NK-92 treated with Interleukin-12 subunit alpha and Interleukin-12 subunit beta, amount 100 ng/mL, for 24 hours (cell line): ENCODE results near the gene UMAD1.

Source experiments
- DNase-seq: peaks from one replicate; lab custom pipeline; 2025; lab: John Stamatoyannopoulos, UW

Gene UMAD1

DNA sequence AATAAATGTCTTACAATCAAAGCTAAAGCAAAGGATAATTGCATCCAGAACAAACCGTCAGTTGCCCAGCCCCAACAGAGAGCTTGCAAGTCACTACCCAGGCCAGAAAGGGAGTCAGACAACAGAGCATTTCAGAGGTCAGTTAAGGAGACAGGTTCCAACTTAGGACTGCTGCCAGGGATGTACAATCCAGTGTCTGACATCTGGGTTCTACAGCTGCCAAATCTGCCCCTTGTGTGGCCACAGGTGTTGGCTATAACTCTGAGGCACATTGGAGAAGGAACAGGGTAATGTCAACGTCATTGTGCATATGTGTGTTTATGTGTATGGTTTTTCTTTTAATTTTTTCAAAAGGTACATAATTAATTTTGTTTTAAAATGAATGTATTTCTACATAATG is 242.8 kb downstream of the UMAD1 start:
- no peak for DNase-seq

DNA sequence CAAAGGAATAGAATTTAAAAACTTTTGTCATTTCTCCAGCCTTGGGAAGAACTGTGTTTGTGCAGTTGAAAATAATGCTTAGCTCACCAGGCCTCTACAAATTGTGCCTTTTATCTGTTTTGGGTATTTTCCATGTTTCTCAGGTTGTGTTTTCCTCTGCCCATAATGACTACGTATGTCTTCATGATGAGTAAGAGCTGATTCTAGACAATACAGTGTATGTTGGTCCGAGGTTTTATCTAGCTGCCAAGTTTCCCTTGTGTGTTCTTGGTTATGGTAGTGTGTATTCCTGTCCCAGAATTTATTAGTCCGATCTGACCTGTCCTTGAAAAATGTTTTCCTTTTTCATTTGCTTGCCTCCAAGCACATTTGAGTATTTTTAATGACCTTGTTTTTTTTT is 244.3 kb downstream of the UMAD1 start:
- DNase-seq, result no peak

DNA sequence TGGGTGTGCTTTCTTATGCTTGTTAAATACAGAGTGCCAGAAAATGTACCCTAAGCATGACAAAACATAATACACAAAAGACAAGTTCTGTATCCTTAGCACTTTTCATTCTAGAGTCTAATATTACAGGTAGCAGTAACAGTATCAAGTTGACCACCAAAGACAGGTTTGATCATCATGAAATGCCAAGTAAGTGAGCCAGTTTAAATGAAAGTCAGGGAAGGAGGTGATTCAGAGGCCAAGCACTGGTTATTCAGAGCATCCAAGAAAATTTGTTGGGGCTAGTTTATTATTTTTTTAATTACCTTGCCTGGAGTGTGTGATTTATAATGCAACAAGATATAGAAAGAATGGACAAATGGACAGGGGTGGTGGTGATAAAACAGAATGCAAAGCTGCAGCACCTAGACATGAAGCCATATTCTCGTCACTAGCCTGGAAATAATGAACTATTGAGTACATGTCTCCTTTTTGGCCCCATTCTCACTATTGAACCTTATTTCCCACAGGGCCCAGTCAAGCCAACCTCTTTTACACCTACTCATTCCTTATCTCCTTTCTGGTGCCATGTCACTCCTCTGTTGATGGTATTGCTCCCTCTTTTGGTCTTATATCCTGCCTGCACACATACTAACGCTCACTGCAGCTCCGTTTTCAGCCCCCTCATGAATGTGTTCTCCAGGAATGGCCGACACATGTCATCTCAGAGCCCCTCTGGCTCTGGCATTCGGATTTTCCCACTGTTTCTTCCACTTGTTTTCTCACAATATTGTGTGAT is 249.4 kb downstream of the UMAD1 start:
- no peak for DNase-seq

DNA sequence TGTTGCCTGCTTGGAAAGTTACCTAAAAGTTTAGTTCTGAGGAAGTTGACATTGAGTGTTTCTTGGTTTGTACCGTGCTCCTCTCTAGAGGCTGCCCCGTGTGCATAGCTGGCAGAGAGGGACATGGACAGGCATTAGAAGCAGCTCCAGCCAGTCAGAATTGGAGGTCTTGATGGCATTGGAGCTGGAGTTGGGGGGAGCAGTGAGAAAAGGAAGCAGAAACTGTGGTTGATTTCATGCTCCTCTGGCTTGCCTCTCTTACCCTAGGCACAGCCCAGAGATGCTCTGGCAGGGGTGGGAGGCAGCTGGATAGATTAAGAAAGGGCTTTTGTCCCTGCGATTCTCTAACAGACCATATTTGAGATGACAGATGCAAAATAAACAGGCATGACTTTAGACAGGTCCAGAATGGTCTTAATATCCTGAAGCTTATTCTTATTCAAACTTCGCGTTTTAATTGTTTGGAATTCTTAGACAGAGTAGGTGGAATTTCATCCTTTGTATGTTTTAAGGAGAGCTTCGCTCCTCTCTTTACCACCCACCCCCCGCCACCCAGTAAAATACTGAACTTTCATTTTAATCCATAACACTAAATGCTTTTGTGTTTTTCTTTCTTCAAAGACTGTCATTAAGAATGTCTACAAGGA is 254.6 kb downstream of the UMAD1 start:
- no peak for DNase-seq

DNA sequence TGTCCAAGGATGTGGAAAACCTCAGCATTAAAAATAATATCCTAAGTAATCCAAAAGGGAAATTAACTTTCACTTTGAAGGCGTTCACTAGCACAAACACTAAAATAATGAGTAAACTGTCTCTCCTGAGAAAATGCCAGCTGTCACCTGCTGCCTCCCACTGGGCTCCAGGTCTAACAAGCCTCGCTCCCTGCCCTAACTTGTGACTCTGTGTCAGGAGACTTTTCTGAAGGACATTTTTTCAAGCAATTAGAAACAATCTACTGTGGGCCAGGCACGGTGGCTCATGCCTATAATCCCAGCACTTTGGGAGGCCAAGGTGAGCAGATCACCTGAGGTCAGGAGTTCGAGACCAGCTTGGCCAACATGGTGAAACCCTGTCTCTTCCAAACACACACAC is 255.2 kb downstream of the UMAD1 start:
- DNase-seq, result no peak

DNA sequence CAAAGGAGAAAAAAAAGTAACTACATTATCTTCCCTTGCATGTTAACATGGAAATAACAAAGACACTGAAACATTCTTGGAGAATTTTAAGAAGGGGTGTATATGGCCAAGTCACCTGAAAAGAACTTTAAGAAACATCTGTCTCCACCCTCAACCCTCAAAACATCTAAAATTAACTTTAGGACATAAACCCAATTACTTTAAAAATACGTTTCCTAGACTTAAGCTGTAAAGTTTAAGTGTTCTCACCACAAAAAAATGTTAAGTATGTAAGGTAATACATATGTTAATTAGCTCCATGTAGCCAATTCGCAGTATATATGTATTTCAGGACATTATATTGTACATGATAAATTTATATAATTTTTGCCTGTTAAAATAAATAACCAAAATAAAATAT is 257.0 kb downstream of the UMAD1 start:
- no peak for DNase-seq

DNA sequence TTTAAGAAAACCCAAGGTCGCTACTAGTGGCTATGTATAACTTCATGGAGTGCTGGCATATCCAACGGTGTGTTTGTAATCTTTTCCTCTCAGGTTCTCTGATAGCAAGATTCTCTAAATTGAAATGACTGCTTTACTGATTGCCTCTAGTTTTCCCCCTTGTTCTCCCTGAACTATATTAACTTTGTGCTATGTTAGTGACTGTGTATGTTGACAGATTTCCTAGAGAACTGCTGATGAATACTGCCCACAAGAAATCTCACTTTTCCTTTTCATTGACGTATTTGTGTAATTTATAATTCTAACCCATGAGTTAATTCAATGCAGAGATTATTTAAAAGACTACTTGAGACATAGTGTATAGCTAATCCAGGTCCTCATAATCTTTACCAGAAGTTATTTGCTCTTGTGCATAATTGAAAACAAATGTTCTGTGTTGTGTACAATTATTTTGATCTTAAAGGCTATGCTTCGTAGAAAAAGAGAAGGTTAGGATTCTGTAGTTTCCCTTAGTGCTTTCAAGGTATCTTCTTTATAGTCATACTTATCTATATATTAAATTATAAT is 257.5 kb downstream of the UMAD1 start:
- no peak for DNase-seq

DNA sequence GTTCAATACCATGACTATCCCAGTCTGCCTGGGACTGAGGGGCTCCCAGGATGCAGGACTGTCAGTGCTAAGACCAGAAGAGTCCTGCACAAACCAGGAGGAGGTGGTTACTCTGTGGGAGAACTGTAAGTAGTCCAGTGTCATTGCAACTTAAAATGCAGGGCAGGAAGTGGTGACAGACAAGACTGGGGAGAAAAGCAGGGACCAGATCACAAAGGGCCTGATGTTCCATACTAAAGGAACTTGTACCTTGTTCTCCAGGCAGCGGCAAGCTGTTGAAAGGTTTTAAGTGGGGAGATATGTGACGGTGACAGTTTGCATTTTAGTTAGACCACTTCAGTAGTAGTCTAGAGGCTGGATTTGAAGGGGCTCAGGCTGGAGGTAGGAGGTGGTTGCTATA is 262.3 kb downstream of the UMAD1 start:
- DNase-seq, result no peak

DNA sequence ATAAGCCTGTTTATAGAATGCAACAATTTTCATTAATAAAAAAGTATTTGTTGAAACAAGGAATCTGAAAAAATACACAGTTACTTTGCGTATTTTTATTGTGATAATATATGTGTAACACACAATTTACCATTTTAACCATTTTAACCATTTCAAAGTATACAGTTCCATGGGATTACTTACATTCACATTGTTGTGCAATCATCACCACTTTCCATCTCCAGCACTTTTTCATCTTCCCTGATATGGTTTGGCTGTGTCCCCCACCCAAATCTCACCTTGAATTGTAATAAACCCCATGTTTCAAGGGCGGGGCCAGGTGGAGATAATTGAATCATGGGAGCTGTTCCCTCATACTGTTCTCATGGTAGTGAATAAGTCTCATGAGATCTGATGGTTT is 266.8 kb downstream of the UMAD1 start:
- no peak for DNase-seq

DNA sequence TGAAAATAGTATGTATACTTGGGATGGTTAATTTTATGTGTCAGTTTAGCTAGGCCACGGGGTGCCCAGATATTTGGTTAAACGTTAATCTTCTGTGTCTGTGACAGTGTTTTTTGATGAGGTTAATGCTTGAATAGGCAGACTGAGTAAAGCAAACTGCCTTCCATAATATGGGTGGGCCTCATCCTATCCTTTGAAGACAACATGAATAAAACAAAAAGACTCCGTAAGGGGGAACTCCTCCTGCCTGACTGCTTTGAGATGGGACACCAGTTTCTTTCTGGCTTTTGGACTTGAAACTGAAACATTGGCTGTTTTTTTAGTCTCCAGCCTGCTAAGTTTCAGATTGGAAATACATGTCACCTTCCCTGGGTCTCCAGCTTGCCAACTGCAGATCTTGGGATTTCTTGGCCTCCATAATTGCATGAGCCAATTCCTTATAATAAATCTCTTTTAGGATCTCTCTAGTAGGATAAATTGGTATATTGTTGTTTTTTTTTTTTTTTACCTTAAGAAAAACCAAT is 268.1 kb downstream of the UMAD1 start:
- DNase-seq, result no peak

DNA sequence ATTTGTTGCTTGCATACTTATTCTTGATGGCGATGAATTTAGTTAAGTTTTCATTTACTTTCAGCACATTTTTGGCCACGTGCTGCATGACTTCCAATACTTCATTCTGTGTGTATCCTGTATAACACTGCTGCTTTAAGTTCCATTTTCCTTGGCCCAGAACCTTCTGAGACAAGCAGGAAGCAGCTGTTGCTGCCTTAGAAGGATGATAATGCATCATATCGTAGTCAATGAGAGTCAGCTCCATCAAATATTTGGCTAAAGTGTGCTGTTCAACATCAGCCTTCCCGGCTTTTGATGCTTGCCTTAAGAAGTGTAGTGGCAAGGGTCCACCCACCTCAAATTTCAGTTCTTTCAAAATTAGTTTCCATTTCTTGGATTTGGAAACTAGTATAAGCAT is 268.8 kb downstream of the UMAD1 start:
- DNase-seq, result no peak

DNA sequence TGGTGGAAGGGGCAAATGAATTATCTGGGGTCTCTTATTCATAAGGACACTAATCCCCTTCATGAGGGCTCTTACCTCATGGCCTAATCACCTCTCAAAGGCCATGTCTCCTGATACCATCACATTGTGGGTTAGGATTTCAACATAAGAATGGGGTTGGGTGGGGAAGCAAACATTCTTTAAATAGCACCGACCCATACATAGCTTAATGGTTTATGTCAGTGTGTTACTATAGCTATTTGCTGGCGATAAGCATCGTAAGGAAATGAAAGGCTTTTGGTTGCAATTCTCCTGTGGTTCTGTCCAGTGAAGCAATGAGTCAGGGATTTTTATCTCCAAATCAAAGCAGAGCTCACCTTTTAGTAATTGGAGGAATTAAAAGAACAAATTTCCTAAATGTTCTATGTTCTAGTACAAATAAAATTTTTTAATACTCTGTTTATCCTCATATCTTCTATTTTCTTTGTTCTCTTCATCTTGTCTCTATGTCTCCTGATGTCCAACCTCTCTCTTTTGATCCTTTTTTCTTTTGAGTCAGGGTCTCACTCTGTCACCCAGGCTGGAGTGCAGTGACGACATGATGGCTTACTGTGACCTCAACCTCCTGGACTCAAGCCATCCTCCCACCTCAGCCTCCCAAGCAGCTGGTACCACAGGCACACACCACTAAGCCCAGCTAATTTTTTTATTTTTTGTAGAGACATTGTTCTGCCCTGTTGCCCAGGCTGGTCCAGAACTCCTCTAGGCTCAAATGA is 271.0 kb downstream of the UMAD1 start:
- DNase-seq, result no peak

DNA sequence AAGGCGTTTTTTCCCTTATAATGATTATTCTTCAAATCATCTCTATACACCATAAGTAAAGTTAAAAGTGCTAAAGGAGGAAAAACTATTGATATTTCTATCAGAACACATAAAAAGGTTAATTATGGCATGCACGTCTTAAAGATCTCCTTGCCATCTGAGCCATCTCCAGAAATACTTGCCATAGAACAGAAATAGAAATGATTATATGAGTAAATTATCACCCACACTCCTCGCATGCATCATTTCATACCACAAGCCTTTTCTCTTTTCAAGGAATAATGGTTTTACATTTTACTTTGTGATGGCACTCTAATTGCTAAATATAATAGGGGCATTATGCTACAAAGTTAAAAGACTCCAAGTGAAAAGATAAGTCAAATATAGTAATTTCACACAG is 272.4 kb downstream of the UMAD1 start:
- DNase-seq, result no peak

DNA sequence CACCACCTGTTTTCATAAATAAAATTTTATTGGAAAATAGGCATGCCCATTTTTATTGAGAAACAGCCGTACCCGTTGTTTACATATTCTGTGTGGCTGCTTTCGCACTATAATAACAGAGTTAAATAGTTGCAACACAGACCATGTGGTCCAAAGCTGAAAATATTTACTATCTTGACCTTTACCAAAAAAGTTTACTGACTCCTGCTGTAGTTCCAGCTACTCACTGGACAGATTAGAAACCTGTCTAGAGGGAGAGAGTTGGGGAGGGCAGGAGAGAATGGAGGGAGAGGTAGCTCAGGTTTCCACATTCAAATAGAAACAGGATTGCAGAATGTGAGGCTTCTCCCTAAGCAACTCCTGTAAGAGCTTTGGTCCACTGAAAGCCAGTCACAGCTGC is 273.0 kb downstream of the UMAD1 start:
- DNase-seq, result no peak

DNA sequence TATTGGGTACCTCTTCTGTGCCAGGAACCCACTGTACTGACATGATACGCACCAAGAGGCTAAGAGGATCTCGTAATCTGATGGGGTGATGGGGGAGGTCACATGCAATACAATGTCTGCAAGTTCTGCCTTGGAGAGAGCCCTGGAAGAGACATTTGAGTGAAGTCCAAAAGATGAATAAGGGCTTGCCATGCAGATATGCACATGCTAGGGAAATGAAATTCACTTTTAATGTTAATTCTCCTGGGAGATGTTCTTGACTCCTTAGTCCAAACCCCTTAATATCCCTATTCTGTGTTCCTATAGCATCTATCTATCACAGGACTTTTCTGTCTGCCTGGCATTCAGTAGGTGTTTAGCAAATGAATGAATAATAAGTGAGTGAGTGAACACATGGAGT is 274.0 kb downstream of the UMAD1 start:
- no peak for DNase-seq

DNA sequence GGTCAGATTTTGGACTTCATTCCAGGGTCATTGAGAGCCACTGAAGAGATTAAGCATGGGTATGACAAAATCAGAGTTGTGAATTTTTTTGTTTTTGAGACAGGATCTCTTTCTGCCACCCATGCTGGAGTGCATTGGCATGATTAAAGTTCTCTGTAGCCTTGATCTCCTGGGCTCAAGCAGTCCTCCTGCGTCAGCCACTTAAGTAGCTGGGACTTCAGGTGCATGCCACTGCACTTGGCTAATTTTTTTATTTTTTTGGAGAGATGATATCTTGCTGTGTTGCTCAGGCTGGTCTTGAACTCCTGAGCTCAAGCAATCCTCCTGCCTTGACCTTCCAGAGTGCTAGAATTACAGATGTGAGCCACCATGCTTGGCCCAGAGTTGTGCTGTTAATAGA is 275.5 kb downstream of the UMAD1 start:
- no peak for DNase-seq

DNA sequence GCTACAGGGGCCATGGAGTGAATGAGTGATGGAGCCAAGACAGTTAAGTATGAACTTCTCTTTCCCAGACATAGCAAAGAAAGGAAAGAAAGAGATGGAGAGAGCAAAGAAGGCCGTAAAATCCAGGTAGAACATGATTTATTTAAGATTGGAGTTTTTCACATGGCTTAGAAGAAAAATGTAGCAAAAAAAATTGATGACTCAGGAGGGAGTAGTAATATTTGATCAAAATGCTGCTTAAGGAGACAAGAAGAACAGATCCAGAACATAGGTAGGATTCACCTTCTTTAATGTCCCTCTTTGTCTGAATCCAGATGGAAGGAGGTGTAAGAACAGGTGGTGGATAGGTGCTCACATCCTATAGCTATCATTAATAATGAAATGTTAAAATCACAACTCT is 277.0 kb downstream of the UMAD1 start:
- no peak for DNase-seq

DNA sequence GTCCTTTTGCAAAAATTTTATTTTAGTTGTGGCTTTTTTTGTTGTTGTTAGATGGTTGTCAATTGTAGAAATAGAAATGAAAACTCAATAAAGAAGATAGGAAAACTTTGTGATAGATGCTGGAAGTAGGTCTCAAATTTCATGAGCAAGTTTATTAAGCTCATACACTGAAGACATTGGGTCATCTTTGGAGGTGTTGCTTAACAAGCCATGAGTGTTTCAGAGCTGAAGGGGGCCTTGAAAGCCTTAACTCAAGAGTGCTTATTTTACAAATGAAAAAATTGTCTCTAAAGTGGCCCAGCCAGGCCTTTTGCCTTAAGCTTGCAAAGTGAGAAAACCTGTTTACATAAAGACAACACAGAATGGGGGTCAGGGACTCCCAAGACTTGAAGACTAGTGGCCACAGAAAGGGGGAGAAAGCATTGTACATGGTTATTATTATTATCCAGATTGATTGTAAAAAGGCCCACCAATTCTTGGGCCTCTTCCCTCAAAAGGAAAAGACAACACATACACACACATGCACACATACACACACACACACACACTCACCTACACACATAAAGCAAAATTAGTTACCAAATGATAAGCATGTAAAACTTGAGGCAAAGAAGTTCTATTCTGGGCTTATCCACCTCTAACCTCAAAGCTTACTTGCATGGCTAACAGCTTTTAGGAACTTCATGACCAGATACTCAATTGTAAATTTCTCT is 278.3 kb downstream of the UMAD1 start:
- no peak for DNase-seq

DNA sequence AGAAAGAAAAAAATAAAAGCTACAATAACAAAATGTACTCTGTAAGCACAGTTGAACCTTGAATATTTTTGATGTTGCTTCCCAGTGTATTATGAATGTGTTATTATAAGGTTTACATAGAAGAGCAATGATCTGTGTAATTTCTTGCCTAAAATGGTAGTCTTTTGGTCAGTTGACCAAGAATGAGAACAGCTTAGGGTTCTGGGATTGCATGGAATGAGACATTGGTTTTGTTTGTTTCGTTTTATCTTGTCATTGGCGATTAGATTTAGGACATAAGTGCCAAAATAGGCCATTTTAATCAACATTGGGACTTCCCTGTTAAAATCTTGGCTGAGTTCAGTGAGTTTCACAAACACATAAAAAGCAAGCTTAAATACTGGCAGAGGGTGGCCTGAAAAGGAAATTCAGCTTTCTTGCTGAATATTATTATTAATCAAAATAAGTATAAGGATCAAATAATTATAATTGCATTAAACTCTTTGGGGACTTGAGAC is 278.9 kb downstream of the UMAD1 start:
- no peak for DNase-seq

DNA sequence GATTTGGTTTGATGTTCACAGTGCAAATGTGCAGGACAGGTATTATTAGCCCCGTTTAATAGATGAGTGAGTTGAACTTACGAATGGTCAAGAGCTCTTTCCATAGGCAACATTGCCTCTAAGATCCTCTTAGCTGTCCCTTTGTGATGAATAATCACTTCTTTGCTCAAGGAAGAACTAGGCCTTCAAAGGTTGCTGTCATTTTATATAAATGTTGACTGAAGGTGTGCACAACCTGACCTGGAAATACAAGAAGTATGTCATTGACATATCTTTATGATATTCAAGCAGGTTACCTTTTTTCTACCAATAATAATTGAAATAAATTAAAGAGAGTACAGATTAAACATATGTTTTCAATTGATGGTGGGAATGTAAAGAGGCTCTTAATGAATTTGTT is 279.5 kb downstream of the UMAD1 start:
- no peak for DNase-seq

DNA sequence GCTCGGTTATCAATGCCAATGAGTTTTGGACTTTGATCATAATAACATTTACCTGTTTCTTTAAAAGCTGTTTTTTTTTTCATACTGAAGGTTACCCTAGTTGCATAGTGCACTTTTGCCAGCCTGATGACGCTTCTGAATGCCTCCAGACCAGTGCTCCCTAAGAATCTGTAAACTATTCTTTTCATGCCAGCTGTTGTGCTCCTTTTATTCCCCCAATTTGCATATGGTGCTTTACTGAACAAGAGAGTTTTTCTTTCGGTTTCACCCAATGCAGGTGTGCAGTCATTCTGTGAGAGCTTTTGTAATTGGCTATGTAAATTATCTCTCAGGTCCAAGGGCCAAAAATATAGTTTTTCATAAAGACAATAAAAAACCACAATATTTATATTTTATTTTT is 279.9 kb downstream of the UMAD1 start:
- no peak for DNase-seq

DNA sequence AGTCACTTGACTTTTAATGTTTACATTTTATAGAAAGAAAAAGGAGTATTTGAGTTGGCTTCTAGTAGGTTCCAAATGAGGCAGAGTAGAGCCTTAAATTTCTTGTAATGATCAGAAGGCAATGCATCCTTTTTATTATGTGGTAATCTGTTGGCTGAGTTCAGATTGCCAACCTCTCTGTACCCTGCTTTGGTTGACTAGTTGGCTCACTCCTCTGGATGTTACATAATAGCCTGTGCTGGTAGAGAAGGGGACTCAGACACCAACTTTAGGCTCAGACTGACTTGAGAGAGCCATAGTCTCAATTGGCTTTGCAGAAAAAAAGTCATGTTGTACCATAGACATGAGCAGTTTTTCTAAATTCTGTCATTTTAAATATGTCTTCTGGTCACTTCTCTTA is 281.3 kb downstream of the UMAD1 start:
- DNase-seq, result no peak
